GM19328 (cell line): ENCODE measurements around the gene TIMM44.
"Not testable (repeated sequence)": the region's sequence is repeated elsewhere in the genome, so short reads cannot be mapped to it uniquely, and the experiment has no call there.

Source experiments
- ATAC-seq: cut with Tn5 transposase; IDR thresholded peaks from one replicate; pipeline ENCODE4 v1.9.1; 2021; ENCODE audit warnings: mild to moderate bottlenecking, moderate library complexity; ENCODE audit not compliant: unreplicated experiment

Gene TIMM44

DNA sequence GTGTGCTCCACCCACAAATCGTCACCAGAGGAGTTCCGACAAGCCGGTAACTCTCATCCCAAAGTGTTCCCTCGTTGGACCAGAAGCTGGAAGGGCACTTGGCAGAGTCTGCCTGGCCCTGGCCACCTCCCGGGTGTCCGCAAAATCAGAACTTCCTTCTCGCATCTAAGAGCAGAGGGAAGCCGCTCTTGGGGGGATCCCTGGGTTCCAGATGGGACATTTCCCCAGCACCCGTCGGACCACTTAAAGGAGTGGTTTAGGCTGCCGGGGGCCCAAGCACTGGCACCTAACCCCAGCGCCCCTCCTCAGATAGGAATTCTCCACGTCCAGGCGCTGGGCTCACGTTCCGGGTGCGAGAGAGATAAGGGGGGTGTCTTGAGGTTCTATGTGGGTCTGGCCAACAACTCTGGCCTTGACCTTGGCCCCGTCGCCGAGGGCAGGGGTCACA lies 40.6 kb downstream of the TIMM44 start:
- no peak for ATAC-seq

DNA sequence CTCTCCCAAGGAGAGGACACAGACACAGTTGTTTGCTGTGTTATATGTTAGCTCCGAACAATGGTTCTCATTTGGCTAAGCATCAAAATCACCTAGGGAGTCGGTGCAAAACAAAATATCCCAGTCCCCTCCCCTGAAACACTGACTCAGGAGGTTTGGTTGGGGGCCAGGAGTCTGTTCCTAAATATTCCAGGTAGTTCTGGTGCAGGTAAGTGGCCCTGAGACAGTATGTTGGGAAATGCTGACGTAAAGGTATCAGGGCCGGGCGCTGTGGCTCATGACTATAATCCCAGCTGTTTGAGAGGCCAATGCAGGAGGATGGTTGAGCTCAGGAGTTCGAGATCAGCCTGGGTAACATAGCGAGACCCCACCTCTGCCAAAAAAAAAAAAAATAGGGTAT lies 42.1 kb downstream of the TIMM44 start:
- no peak for ATAC-seq

DNA sequence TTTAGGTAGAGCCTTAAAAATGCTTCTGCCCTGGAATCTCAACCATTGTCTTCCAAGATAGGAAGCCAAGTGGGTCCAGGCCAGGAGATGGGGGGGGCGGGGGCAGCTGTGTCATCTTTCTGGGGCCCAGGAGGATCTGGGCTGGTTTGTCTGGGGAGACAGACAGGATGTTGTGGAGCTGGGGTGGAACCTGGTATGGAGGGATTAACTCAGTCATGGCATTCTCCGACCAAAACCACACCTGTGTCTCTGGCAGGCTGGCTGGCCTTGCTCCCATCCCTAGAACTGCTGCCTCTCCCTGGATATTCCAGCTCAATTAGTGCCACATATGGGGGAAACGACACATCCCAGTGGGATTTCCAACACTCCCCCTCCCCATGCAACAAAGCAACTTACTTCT lies 42.5 kb downstream of the TIMM44 start:
- ATAC-seq: no peak

DNA sequence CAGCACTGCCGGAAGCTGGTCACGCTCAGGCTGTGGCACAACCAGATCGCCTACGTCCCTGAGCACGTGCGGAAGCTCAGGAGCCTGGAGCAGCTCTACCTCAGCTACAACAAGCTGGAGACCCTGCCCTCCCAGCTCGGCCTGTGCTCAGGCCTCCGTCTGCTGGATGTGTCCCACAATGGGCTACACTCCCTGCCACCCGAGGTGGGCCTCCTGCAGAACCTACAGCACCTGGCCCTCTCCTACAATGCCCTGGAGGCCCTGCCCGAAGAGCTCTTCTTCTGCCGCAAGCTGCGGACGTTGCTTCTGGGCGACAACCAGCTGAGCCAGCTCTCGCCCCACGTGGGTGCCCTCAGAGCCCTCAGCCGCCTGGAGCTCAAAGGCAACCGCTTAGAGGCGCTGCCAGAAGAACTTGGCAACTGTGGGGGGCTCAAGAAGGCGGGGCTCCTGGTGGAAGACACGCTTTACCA lies 43.0 kb downstream of the TIMM44 start:
- no peak for ATAC-seq

DNA sequence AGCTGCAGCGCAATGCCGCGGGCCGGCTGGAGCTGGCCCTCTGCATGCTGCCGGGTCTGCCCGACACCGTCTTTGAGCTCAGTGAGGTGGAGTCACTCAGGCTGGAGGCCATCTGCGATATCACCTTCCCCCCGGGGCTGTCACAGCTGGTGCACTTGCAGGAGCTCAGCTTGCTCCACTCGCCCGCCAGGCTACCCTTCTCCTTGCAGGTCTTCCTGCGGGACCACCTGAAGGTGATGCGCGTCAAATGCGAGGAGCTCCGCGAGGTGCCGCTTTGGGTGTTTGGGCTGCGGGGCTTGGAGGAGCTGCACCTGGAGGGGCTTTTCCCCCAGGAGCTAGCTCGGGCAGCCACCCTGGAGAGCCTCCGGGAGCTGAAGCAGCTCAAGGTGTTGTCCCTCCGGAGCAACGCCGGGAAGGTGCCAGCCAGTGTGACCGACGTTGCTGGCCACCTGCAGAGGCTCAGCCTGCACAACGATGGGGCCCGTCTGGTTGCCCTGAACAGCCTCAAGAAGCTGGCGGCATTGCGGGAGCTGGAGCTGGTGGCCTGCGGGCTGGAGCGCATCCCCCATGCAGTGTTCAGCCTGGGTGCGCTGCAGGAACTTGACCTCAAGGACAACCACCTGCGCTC lies 43.6 kb downstream of the TIMM44 start:
- ATAC-seq: no peak

DNA sequence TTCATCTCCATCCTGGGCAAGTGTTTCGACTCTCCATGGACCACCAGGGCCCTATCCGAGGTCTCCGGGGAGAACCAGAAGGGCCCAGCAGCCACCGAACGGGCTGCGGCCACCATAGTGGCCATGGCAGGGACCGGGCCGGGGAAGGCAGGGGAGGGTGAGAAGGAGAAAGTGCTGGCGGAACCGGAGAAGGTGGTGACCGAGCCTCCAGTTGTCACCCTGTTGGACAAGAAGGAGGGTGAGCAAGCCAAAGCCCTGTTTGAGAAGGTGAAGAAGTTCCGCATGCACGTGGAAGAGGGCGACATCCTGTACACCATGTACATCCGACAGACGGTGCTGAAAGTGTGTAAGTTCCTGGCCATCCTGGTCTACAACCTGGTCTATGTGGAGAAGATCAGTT lies 44.5 kb downstream of the TIMM44 start:
- ATAC-seq: no peak

DNA sequence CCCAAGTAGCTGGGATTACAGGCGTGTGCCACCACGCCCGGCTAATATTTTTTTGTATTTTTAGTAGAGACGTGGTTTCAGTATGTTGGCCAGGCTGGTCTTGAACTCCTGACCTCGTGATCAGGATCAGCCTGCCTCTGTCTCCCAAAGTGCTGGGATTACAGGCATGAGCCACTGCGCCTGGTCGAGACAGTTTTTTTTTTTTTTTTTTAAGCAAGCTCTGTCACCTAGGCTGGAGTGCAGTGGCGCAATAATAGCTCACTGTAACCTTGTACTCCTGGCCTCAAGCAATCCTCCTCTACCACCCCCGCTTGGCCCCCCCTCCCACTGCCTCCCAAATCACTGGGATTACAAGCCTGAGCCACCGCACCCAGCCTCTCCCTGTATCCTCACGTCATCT lies 46.2 kb downstream of the TIMM44 start:
- ATAC-seq: no peak

DNA sequence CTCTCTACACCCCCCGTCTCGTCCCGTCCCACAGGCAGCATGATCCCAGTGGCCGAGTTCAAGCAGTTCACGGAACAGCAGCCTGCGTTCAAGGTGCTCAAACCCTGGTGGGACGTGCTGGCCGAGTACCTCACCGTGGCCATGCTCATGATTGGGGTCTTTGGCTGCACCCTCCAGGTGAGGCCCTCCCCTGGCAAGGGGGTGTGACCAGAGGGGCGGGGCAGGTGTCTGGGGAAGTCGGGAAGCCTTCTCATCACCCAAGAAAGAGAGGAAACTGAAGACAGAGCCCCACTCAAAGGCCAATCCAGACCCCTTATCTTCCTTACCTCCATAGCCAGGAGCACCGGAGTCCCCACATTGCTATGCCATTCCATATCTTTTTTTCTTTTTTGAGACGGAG lies 47.9 kb downstream of the TIMM44 start:
- ATAC-seq: no peak

DNA sequence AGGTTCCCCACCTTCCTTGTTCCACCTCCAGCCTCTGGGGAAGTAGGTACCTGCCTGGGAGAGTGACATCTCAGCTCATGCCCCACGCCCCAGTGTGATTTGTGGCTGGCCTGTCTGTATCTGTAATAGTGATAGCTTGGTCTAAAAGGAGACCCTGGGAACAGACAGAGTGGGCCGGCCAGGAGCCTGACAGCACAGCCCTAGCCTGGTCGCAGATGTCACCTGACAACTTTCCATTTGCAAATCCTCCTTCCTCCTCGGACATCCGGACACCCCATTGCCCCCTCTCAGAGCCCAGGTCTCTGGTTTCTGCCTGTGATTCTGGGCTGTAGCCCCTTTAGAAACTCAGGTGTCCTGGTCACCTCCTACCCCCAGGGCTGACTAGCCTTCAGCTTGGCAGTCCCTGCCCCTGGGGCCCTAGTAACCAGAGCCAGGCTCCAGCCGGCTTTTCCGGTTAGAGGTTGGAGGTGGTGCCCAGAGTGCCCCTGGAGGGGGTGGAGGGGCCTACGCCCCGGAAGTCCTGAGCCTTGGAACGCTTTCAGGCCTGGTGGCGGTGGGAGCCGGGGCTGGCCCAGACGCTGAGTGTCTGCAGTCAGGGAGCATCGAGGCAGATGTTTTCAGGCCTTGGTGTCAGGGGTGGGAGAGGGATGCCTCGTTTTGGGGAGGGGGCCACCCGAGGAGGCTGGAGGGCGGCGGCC lies 48.7 kb downstream of the TIMM44 start:
- ATAC-seq: no peak

DNA sequence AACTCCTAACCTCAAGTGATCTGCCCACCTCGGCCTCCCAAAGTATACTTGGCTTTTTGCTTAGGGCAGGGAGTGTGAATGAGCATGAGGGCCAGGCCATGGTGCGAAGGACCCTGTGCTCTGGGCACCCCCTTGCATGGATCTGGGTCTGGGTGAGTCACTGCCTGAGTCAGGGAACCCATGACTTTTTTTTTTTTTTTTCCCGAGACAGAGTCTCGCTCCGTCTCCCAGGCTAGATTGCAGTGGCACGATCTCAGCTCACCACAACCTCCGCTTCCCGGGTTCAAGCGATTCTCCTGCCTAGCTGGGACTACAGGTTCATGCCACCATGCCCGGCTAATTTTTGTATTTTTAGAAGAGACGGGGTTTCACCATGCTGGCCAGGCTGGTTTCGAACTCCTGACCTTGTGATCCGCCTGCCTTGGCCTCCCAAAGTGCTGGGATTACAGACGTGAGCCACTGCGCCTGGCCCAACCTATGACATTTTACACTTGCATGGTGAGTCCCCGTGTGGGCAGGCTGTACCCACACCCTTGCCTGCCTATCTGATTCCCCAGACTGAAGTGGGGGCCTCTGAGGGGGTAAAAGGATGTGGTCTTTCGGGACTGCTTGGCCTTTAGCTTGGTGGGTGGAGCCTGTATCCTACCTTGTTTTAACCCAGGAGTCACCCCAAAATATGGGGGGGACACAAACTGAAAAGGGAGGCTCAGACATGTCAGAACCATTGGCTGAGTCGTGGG lies 49.9 kb downstream of the TIMM44 start:
- not testable (repeated sequence) for ATAC-seq

DNA sequence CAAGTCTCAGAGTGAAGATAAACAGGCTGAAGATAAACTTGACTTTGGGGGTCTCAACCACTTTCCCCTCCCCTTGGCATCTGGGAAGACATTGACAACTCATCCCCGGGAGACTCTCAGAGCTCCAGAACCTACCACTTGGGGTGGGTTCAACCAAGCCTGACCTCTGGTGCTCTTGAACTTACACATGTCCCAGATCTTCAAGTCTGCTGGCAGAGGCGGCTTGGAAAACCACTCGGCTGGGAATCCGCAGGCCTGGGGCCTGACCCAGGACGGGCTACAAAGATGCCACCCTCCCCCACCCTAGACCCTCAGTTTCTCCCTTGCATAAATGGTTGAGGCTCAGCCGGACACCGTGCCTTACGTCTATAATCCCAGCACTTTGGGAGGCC lies 54.6 kb downstream of the TIMM44 start:
- ATAC-seq: no peak

DNA sequence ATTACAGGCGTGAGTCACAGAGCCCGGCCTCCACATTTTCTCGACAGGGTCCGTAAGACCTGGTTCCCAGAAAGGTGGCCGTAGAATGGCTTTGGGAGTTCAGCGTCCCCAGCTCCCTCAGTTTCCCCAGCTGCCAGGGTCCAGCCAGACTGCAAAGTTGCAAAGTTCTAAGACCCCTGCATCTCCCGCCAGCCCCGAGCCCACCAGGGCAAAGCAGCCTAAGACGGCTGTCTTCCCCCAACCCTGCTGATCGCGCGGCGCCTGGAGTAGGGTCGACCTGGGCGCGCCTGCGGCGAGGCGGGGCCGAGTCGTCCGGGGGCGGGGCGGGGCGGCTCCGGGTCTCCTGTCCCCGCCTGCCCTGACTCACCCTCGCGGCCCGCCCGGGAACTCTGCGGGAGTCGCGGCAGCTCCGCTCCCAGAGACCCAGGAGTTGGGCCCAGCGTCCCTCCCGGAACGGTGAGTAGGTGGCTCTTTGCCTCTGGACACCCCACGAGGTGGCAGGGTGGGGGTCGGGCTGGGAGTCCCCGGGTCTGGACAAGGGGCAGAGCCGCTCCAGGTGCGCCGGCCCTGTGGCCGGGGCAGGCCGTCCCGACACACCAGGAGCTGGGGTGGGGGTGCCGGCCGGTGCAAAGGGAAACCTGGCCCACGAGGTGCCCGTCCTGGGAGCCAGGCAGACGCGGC lies 55.2 kb downstream of the TIMM44 start, which contains the start of gene LRRC8E:
TSS of gene LRRC8E (plus strand) at position 366 of the 681 bp plus-strand sequence. CDS start 7,094 bp downstream, outside the sequence.
- no peak for ATAC-seq

DNA sequence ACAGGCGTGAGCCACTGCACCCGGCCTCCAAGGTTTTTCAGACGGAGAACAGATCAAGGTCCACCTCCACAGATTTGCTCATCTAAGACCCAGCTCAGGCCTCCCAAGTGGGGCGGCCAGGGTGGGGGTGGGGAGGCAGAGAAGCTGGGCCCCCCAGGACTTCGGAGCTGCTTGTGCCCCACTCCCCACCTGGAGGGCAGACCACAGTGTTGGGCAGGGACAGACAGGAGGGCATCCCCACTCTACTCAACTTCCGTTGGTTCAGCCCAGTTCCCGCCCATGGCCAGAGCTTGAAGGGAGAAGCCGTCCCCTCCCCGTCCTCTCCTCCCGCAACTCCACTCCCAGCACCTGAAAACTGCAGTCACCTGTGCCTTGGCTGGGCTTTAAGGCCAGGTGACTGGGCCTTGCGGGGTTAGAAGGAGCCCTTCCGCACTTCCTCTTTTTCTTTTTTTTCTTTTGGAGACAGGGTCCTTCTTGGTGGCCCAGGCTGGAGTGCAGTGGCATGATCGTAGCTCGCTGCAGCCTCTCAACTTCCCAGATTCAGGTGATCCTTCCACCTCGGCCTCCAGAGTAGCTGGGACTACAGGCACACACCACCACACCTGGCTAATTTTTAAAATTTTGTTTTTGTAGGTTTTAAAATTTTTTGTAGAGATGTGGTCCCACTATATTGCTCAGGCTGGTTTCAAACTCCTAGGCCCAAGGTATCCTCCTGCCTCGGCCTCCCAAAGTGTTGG lies 55.9 kb downstream of the TIMM44 start:
- no peak for ATAC-seq

DNA sequence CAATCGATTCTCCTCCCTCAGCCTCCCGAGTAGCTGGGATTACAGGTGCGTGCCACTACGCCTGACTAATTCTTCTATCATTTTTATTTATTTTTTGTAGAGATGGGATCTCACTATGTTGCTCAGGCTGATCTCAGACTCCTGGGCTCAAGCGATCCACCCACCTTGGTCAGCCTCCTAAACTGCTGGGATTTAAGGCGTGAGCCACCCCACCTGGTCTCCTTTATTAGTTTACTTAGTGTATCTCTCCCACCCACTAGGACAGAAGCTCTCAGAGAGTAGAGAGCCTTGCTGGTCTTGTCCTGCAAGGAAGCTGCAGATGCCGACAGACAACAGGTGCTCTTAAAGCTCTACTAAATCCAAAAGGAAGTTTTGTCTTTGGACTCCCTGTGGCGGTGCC lies 57.6 kb downstream of the TIMM44 start:
- no peak for ATAC-seq

DNA sequence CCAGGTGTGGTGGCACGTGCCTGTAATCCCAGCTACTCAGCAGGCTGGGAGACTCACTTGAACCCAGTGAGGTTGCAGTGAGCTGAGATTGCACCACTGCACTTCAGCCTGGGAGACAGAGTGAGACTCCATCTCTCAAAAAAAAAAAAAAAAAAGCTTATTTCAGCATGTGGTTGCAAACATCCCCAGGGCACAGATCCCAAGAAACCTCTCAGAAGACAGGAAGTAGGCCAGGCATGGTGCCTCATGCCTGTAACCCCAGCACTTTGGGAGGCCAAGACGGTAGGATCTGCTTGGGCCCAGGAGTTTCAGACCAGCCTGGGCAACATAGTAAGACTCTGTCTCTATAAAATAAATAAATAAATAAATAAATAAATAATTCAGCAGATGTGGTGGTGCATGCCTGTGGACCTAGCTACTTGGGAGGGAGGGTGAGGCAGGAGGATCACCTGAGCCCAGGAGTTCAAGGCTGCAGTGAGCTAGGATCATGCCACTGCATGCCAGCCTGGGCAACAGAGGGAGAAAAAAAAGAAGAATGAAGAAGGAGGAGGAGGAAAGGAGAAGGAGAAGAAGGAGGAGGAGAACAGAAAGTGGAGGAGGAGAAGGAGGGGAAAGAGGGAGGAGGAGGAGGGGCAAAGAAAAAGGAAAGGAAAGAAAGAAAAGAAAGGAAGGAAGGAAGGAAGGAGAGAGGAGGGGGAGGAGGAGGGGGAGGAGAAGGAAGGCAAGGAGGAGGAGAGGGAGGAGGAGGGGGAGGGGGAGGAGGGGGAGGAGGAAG lies 59.5 kb downstream of the TIMM44 start:
- ATAC-seq: no peak

DNA sequence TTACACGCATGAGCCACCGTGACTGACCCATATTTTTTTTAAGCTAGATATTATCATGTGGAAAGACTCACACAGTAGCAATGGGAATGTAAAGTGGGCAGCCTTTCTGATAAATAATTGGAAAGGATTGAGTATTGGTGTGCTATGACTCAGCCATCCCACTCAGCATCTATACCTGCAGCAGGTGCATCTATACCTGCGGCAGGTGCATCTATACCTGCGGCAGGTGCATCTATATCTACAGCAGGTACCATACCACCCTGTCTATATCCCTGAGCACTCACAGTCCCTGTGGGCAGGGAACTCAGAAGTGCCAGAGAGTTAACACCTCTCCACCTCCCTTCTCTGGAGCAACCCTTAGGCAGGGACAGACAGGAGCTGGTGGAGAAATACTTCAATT lies 60.4 kb downstream of the TIMM44 start:
- ATAC-seq: no peak

DNA sequence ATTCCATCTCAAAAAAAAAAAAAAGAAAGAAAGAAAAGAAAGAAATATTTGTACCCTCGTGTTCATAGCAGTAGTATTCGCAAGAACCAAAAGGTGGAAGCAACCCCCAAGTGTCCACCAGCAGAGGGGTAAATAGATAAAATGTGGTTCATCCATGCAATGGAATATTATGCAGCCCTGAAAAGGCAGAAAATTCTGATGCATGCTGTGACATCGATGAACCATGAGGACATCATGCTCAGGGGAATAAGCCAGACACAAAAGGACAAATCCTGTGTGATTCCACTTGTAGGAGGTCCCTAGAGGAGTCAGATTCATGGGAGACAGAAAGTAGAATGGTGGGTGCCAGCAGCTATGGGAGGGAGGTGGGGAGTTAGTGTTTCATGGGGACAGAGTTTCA lies 61.6 kb downstream of the TIMM44 start:
- ATAC-seq: no peak

DNA sequence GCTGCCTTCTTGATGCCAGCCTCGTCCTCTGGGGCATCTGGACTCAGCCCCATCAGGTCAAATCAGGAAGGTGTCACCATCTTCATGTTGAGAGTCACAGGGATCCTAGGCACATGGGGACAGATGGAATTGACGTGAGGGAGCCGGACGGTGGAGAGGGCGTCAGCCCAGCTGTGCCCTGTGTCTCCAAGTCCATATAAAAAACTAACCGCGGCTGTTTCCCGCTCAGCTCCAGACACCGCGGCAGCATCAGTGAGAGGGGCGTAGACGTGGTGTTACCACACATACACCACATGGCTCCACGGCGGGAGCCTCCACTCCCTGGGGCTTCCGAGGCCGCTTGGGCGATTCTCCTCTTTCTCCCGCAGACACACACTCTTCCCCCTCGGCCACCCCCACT lies 63.6 kb downstream of the TIMM44 start:
- ATAC-seq: no peak

DNA sequence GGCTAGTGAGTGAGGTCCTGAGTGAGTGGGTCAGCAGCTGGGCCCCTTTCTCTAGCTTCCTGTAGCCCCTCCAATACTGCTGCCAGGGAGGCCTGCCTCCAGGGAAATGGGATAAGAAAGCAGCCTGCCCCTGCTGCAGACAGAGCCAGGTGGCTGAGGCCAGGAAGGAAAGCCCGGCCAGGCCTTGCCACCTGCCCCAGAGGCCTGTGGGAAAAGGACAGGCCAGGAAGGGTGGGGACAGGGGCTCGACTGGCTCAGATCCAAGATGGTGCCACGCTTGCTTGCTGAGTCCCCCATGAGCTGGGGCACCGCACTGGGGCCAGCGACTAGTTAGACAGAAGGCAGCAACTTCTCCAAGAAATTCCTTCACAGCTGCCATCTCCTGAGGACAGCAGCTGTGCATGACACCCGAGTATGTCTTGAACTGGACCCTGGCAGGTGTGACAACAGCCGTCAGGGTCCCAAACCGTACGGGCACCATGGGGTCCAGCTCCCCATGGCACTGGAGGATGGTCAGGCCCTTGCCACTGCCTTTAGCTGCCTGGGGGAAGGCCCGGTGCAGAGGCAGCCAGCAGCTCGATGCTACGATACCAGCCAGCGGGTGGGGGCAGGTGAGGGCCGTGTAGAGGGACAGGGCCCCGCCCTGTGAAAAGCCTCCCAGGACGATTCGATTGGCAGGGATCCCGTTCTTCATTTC lies 64.2 kb downstream of the TIMM44 start:
- no peak for ATAC-seq
